ENCODE measurements around the gene RPGRIP1.
"Not testable (repeated sequence)": the region's sequence is repeated elsewhere in the genome, so short reads cannot be mapped to it uniquely, and the experiment has no call there.

The RPGRIP1 gene

GRCh38 chr14:21302013-21302835, 22.3 kb downstream of the RPGRIP1 start:
- DNase-seq: no peak

GRCh38 chr14:21302836-21303140, 22.9 kb downstream of the RPGRIP1 start:
- DNase-seq: not testable (repeated sequence)

- DNase-seq: no peak
These were observed 27.8 kb downstream of the RPGRIP1 start for GRCh38 chr14:21307637-21308036.

GRCh38 chr14:21308132-21308478, 28.2 kb downstream of the RPGRIP1 start:
- no peak for DNase-seq

GRCh38 chr14:21308479-21309237, 28.8 kb downstream of the RPGRIP1 start:
- peak in 12 of 14 donors; percentile 3 to 92 (median 48) for DNase-seq

- DNase-seq: no peak
These were observed 29.4 kb downstream of the RPGRIP1 start for GRCh38 chr14:21309238-21309636.

- DNase-seq: no peak
These were observed 30.1 kb downstream of the RPGRIP1 start for GRCh38 chr14:21309956-21310355.

- DNase-seq: no peak
These were observed 31.7 kb downstream of the RPGRIP1 start for GRCh38 chr14:21311614-21312013.

- DNase-seq: no peak
These were observed 33.6 kb downstream of the RPGRIP1 start for GRCh38 chr14:21313512-21313911.

GRCh38 chr14:21317398-21317797, 37.5 kb downstream of the RPGRIP1 start:
- no peak for DNase-seq

- no peak for DNase-seq
These were observed 41.0 kb downstream of the RPGRIP1 start for GRCh38 chr14:21320913-21321312.

- DNase-seq: no peak
These were observed 42.8 kb downstream of the RPGRIP1 start for GRCh38 chr14:21322716-21323115.

GRCh38 chr14:21326972-21327371, 47.1 kb downstream of the RPGRIP1 start:
- DNase-seq: no peak

Measured in C1 segment of cervical spinal cord (tissue), 14 donors.